MM.1S (cell line): ENCODE data around the gene KIRREL3.

Source experiments
- DNase-seq: peaks from one replicate; pipeline ENCODE4 v3.0.0-alpha.2; 2015
- H2AFZ ChIP-seq: fragments of 300-600 bp; sonication (generic); 2 replicates; pipeline ENCODE4 v1.6.0; 2016; ENCODE audit warnings: antibody characterized with exemption, low read length
- H3F3A ChIP-seq: fragments of 300-600 bp; sonication (generic); 2 replicates; pipeline ENCODE4 v1.6.1; 2016; ENCODE audit warnings: mild to moderate bottlenecking, antibody characterized with exemption, low read length, moderate library complexity, mixed read lengths; ENCODE audit not compliant: insufficient read depth
- H3K27ac ChIP-seq: fragments of 300-600 bp; sonication (generic); 2 replicates; pipeline ENCODE4 v1.5.1; 2016; ENCODE audit warnings: mild to moderate bottlenecking, low read length
- H3K27me3 ChIP-seq: fragments of 300-600 bp; sonication (generic); replicated peaks from 2 replicates; pipeline ENCODE4 v1.6.0; 2016; ENCODE audit warnings: low read length; ENCODE audit not compliant: insufficient read depth
- H3K36me3 ChIP-seq: fragments of 300-600 bp; sonication (generic); replicated peaks from 2 replicates; pipeline ENCODE4 v1.6.1; 2016; ENCODE audit warnings: mild to moderate bottlenecking, low read length, mixed read lengths; ENCODE audit not compliant: insufficient read depth
- H3K4me1 ChIP-seq: fragments of 300-600 bp; sonication (generic); 2 replicates; pipeline ENCODE4 v1.6.1; 2016; ENCODE audit warnings: low read length, mixed read lengths
- H3K4me2 ChIP-seq: fragments of 300-600 bp; sonication (generic); 2 replicates; pipeline ENCODE4 v1.6.0; 2016; ENCODE audit warnings: low read depth, low read length
- H3K4me3 ChIP-seq: fragments of 300-600 bp; sonication (generic); 2 replicates; pipeline ENCODE4 v1.5.1; 2016; ENCODE audit warnings: low read length, mixed read lengths
- H3K79me2 ChIP-seq: fragments of 300-600 bp; sonication (generic); 2 replicates; pipeline ENCODE4 v1.6.1; 2016; ENCODE audit warnings: mixed run types, low read length, mixed read lengths
- H3K9ac ChIP-seq: fragments of 300-600 bp; sonication (generic); 2 replicates; pipeline ENCODE4 v1.6.1; 2016; ENCODE audit warnings: low read length, mixed read lengths
- H3K9me2 ChIP-seq: fragments of 300-600 bp; sonication (generic); replicated peaks from 2 replicates; pipeline ENCODE4 v1.6.1; 2016; ENCODE audit warnings: mild to moderate bottlenecking, low read length, mixed read lengths; ENCODE audit not compliant: insufficient read depth
- H3K9me3 ChIP-seq: fragments of 300-600 bp; sonication (generic); replicated peaks from 2 replicates; pipeline ENCODE4 v1.6.1; 2016; ENCODE audit warnings: mild to moderate bottlenecking, low read length, mixed read lengths; ENCODE audit not compliant: insufficient read depth
- H4K20me1 ChIP-seq: fragments of 300-600 bp; sonication (generic); 2 replicates; pipeline ENCODE4 v1.6.1; 2016; ENCODE audit warnings: mild to moderate bottlenecking, low read length, moderate library complexity, mixed read lengths; ENCODE audit not compliant: insufficient read depth
- CTCF ChIP-seq: fragments of 300-600 bp; sonication (generic); IDR thresholded peaks from 2 replicates; pipeline ENCODE4 v1.5.1; 2016; ENCODE audit warnings: antibody characterized with exemption, low read length, mixed read lengths
- EZH2 ChIP-seq: fragments of 300-600 bp; sonication (generic); optimal IDR thresholded peaks from 2 replicates; pipeline ENCODE3; 2017; ENCODE audit warnings: low read depth, mild to moderate bottlenecking, antibody characterized with exemption, low read length, mixed read lengths
- EZH2phosphoT487 ChIP-seq: fragments of 300-600 bp; sonication (generic); IDR thresholded peaks from 2 replicates; pipeline ENCODE4 v1.6.1; 2018; ENCODE audit warnings: antibody characterized with exemption, low read length

KIRREL3 gene

GRCh38 chr11:126680131-126680530 is 320.4 kb downstream of the KIRREL3 start:
- no peak overlapping the region for H3K4me3 ChIP-seq
- H3K4me1 ChIP-seq = no peaks in the 10 kb centered on the region
- H3K27me3 ChIP-seq = no peaks in the 10 kb centered on the region
- TF ChIP-seq EZH2phosphoT487 = no peak
- TF ChIP-seq EZH2 = no peak
- no peak for TF ChIP-seq CTCF
- no peak overlapping the region for H3K4me2 ChIP-seq
- no peak overlapping the region for H2AFZ ChIP-seq
- no peak for DNase-seq
- H3K27ac ChIP-seq = no peak overlapping the region
- no peaks in the 10 kb centered on the region for H3K9me2 ChIP-seq
- H3K79me2 ChIP-seq = no peaks in the 10 kb centered on the region
- H3K9ac ChIP-seq = no peak overlapping the region
- no peaks in the 10 kb centered on the region for H3F3A ChIP-seq
- no peaks in the 10 kb centered on the region for H3K36me3 ChIP-seq
- H4K20me1 ChIP-seq = no peaks in the 10 kb centered on the region
- H3K9me3 ChIP-seq = no peaks in the 10 kb centered on the region

- TF ChIP-seq EZH2 (no peak), EZH2phosphoT487 (no peak)
- Histone ChIP-seq H2AFZ (no peak overlapping the region), H3K79me2 (no peaks in the 10 kb centered on the region), H3K4me1 (no peaks in the 10 kb centered on the region), H3K4me2 (no peak overlapping the region), H3F3A (no peaks in the 10 kb centered on the region), H3K9me3 (no peaks in the 10 kb centered on the region), H3K27ac (no peak overlapping the region), H4K20me1 (no peaks in the 10 kb centered on the region), H3K36me3 (no peaks in the 10 kb centered on the region), H3K9me2 (no peaks in the 10 kb centered on the region), H3K4me3 (no peak overlapping the region), H3K9ac (no peak overlapping the region), H3K27me3 (no peaks in the 10 kb centered on the region)
- no peak for DNase-seq
Measured at GRCh38 chr11:126679033-126679432, 321.5 kb downstream of the KIRREL3 start.

- H3K9me3 ChIP-seq = no peaks in the 10 kb centered on the region
- no peak overlapping the region for H3K4me2 ChIP-seq
- H3K27ac ChIP-seq = no peak overlapping the region
Measured at GRCh38 chr11:126676536-126676935, 324.0 kb downstream of the KIRREL3 start.

GRCh38 chr11:126673319-126673718 is 327.3 kb downstream of the KIRREL3 start:
- Histone ChIP-seq H3K9ac (no peak overlapping the region), H3K27ac (no peak overlapping the region), H3F3A (no peaks in the 10 kb centered on the region), H3K4me3 (no peak overlapping the region), H4K20me1 (no peaks in the 10 kb centered on the region), H3K9me3 (no peaks in the 10 kb centered on the region), H3K4me2 (no peak overlapping the region), H3K4me1 (no peaks in the 10 kb centered on the region), H2AFZ (no peak overlapping the region), H3K36me3 (no peaks in the 10 kb centered on the region), H3K9me2 (no peaks in the 10 kb centered on the region), H3K79me2 (no peaks in the 10 kb centered on the region), H3K27me3 (no peaks in the 10 kb centered on the region)
- TF ChIP-seq EZH2phosphoT487 (no peak), CTCF (no peak)
- DNase-seq = no peak

More at GRCh38 chr11:126676536-126676935, 324.0 kb downstream of the KIRREL3 start:
- Histone ChIP-seq H3K27me3 (no peaks in the 10 kb centered on the region), H3K4me1 (no peaks in the 10 kb centered on the region), H3K79me2 (no peaks in the 10 kb centered on the region), H3K9me2 (no peaks in the 10 kb centered on the region), H3F3A (no peaks in the 10 kb centered on the region), H2AFZ (no peak overlapping the region), H3K9ac (no peak overlapping the region), H3K4me3 (no peak overlapping the region), H4K20me1 (no peaks in the 10 kb centered on the region), H3K36me3 (no peaks in the 10 kb centered on the region)
- DNase-seq = no peak
- TF ChIP-seq EZH2phosphoT487 = no peak
- TF ChIP-seq EZH2 = no peak
